ENCODE data around the gene ZNF541.

Gene ZNF541

GRCh38 chr19:47573071-47574026, at the start of gene ZNF541:
Gene ZNF541, minus strand, starts transcription at chr19:47573148. Its CDS starts 17,292 bp downstream, at chr19:47555856.
- no peak for DNase-seq (ENCODE audit: low read depth, low spot score)

GRCh38 chr19:47619763-47620162, 46.8 kb upstream of the ZNF541 start:
- peak; percentile 89 for DNase-seq (ENCODE audit: low read depth, low spot score)

- no peak for DNase-seq (ENCODE audit: low read depth, low spot score)
Measured at GRCh38 chr19:47618771-47619170, 45.8 kb upstream of the ZNF541 start.

GRCh38 chr19:47615714-47616113, 42.8 kb upstream of the ZNF541 start:
- no peak for DNase-seq (ENCODE audit: low read depth, low spot score)

GRCh38 chr19:47615230-47615629, 42.3 kb upstream of the ZNF541 start:
- DNase-seq (ENCODE audit: low read depth, low spot score), result no peak

GRCh38 chr19:47614559-47614958, 41.6 kb upstream of the ZNF541 start:
- DNase-seq (ENCODE audit: low read depth, low spot score), result no peak

- no peak for DNase-seq (ENCODE audit: low read depth, low spot score)
Measured at GRCh38 chr19:47614021-47614295, 41.0 kb upstream of the ZNF541 start.

- DNase-seq (ENCODE audit: low read depth, low spot score), result no peak
Measured at GRCh38 chr19:47613165-47614020, 40.4 kb upstream of the ZNF541 start.

GRCh38 chr19:47610902-47611301, 38.0 kb upstream of the ZNF541 start:
- no peak for DNase-seq (ENCODE audit: low read depth, low spot score)

- no peak for DNase-seq (ENCODE audit: low read depth, low spot score)
Measured at GRCh38 chr19:47609906-47610894, 37.3 kb upstream of the ZNF541 start.

GRCh38 chr19:47608969-47609905, 36.3 kb upstream of the ZNF541 start, which contains the start of gene BICRA:
Gene BICRA, plus strand, starts transcription at chr19:47609134. Its CDS starts 64,441 bp downstream, at chr19:47673575.
- no peak for DNase-seq (ENCODE audit: low read depth, low spot score)

GRCh38 chr19:47608074-47608918, 35.3 kb upstream of the ZNF541 start:
- DNase-seq (ENCODE audit: low read depth, low spot score), result no peak

- DNase-seq (ENCODE audit: low read depth, low spot score), result no peak
Measured at GRCh38 chr19:47607564-47608073, 34.7 kb upstream of the ZNF541 start.

GRCh38 chr19:47603706-47604565, 31.0 kb upstream of the ZNF541 start:
- no peak for DNase-seq (ENCODE audit: low read depth, low spot score)

GRCh38 chr19:47601180-47601904, 28.4 kb upstream of the ZNF541 start:
- no peak for DNase-seq (ENCODE audit: low read depth, low spot score)

- DNase-seq (ENCODE audit: low read depth, low spot score), result peak; percentile 90
Measured at GRCh38 chr19:47600246-47601179, 27.6 kb upstream of the ZNF541 start.

Data from iPS DF 19.7 (cell line).